HG02884 (cell line): ENCODE data around the gene HJURP.

Experiments
- ATAC-seq: cut with Tn5 transposase; IDR thresholded peaks from one replicate; pipeline ENCODE4 v1.9.1; 2021; ENCODE audit warnings: mild to moderate bottlenecking, moderate library complexity; ENCODE audit not compliant: unreplicated experiment

HJURP gene

GRCh38 chr2:233796254-233796653 is 58.1 kb downstream of the HJURP start:
- ATAC-seq, result no peak

- ATAC-seq, result no peak
These were observed 58.6 kb downstream of the HJURP start for GRCh38 chr2:233795735-233796171.

- no peak for ATAC-seq
These were observed 60.1 kb downstream of the HJURP start for GRCh38 chr2:233794128-233794658.

DNA sequence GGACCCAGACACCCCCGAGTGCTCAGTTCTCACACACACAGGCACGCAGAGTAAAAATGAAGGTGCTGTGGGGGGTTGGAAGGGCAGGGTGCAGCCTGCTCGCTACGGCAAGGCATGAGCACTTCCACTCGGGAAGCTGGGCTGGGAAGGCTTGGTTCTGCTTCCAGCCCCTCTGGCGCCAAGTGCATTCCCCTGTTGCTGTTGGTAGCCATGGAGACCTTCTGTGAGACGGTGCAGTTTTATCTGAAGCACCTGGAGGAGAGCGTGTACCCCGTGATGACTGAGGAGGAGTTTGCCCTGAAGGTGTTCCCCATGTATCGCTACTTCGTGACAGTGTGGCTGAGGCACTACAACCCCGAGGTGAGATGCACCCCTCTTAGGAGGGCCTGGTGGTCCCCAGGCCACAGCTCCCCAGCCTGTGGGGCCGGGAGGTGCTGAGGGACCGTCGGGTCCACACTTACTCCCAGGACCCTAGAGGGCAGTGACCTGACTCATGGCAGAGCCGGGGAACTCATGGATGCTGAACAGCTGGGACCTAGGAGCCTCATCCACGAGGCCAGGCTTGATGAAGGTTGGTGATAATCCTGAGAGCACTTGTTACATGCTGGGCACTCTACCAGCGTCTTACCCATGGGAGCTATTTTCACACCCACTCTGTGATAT is 60.7 kb downstream of the HJURP start:
- no peak for ATAC-seq

GRCh38 chr2:233792720-233793119 is 61.6 kb downstream of the HJURP start:
- no peak for ATAC-seq

- ATAC-seq, result no peak
These were observed 62.4 kb downstream of the HJURP start for GRCh38 chr2:233791883-233792329.

DNA sequence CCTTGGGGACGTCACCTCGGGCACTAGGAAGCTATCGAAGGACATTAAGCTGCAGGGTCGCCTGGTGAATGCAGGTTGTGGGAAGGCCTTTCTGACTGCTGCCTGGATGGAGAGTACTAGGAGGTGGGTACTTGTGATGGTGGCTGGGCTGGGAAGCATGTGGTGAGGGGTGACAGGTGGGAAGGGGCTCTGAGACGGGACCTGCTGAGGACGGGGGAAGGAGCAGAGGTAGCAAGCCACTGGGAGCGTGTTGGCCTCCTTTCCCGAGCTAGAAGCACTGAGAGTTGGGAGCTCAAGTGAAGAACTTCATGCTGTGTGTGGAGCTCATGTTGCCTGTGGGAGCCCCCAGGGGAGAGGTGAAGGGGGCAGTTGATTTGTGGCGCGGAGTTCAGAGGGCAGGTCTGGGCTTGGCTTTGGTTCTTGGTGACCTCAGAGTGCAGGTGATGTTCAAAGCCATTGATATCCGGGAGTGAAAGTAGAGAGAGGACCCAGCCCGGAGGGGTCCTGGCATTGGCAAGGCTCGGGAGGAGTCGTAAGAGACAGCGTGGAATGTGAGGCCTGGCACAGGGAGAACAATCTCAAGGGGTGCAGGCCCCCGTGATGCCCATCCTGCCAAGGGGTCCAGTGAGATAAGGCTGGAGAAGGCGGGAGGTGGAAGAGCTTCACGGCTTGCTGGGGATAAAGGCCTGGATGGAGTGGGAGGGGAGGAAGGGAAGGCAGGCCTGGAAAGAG is 63.0 kb downstream of the HJURP start:
- no peak for ATAC-seq

DNA sequence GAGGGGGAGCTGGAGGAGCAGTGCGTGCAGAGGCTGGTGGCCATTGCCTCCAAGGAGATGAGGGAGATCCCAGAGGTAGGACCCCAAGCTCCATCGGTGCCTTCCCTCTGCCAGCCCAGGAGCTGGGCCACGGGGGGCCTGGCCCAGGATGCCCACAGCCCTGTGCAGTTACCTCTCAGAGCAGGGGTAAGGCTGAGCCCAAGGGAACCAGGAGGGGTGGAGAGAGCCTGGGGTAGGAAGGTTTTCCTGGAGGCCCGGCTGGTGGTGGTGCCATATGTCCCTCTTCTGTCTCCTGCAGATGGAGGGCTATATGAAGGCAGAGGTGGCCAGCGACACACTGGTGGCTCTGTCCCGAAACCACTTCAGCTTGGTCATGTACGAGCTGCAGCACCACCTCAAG is 64.8 kb downstream of the HJURP start:
- ATAC-seq, result no peak
